GM12872 (cell line): ENCODE data around the gene PGM2L1.

Experiments
- CTCF ChIP-seq: IDR thresholded peaks from 3 replicates; pipeline ENCODE4 v1.5.1; 2011; ENCODE audit warnings: low read depth, mild to moderate bottlenecking, low read length, moderate library complexity; ENCODE audit not compliant: insufficient read depth

Gene PGM2L1

GRCh38 chr11:74373382-74373781 lies 24.9 kb downstream of the PGM2L1 start:
- no peak for TF ChIP-seq CTCF

- TF ChIP-seq CTCF: no peak
Measured at GRCh38 chr11:74371269-74372052, 26.8 kb downstream of the PGM2L1 start.

- no peak for TF ChIP-seq CTCF
Measured at GRCh38 chr11:74370123-74370522, 28.1 kb downstream of the PGM2L1 start.

- no peak for TF ChIP-seq CTCF
Measured at GRCh38 chr11:74367881-74368280, 30.4 kb downstream of the PGM2L1 start.

- TF ChIP-seq CTCF: no peak
Measured at GRCh38 chr11:74366576-74366975, 31.7 kb downstream of the PGM2L1 start.

GRCh38 chr11:74357449-74357848 lies 40.8 kb downstream of the PGM2L1 start:
- TF ChIP-seq CTCF: no peak

GRCh38 chr11:74355626-74356025 lies 42.6 kb downstream of the PGM2L1 start:
- no peak for TF ChIP-seq CTCF

- no peak for TF ChIP-seq CTCF
Measured at GRCh38 chr11:74354036-74354435, 44.2 kb downstream of the PGM2L1 start.
